Lower leg skin (tissue), 3 donors: Measurements from ENCODE around the gene DOK4.

Experiments used
- CTCF ChIP-seq, 3 donors: fragments of 450-650 bp; IDR thresholded peaks; one replicate each; pipeline ENCODE4 v1.5.1; 2016; ENCODE audit warnings: antibody characterized with exemption in 3 of 3, mild to moderate bottlenecking in 3 of 3, moderate library complexity in 2 of 3
- POLR2A ChIP-seq, 2 donors: fragments of 450-650 bp; IDR thresholded peaks; one replicate each; pipeline ENCODE4 v1.6.1; 2016 to 2017; ENCODE audit warnings: antibody characterized with exemption in 2 of 2, mild to moderate bottlenecking in 1 of 2, moderate library complexity in 1 of 2

GRCh38 chr16:57473176-57473840, 13.0 kb downstream of the DOK4 start:
- TF ChIP-seq CTCF (IDR thresholded peaks at IDR 0.05) (no peak), POLR2A (IDR thresholded peaks at IDR 0.05) (no peak)
